H9 (cell line): ENCODE results near the gene DLX1. TPM values are rescaled to one million over a fixed set of nuclear protein-coding genes. Genes with fewer than 3 reads are reported as not detected.

Experiments used
- DNase-seq: peaks from one replicate; pipeline ENCODE4 v3.0.0-alpha.2; 2017
- H2AFZ ChIP-seq: one replicate; pipeline ENCODE4 v1.6.1; 2013; ENCODE audit warnings: mild to moderate bottlenecking, low read length, control low read depth, moderate library complexity
- H2AK5ac ChIP-seq: 2 replicates; pipeline ENCODE4 v1.6.1; 2013; ENCODE audit warnings: low read length, control low read depth, mixed read lengths; ENCODE audit not compliant: insufficient read length
- H2BK120ac ChIP-seq: one replicate; pipeline ENCODE4 v1.6.1; 2013; ENCODE audit warnings: low read depth, mild to moderate bottlenecking, low read length, control low read depth, inconsistent platforms; ENCODE audit not compliant: poor library complexity, severe bottlenecking
- H2BK12ac ChIP-seq: 2 replicates; pipeline ENCODE4 v1.6.1; 2013; ENCODE audit warnings: low read length, control low read depth, mixed read lengths, low read depth; ENCODE audit not compliant: insufficient read length
- H2BK15ac ChIP-seq: 2 replicates; pipeline ENCODE4 v1.6.1; 2013; ENCODE audit warnings: low read depth, low read length, control low read depth
- H2BK20ac ChIP-seq: one replicate; pipeline ENCODE4 v1.6.1; 2013; ENCODE audit warnings: low read depth, mild to moderate bottlenecking, low read length, control low read depth, inconsistent platforms; ENCODE audit not compliant: poor library complexity, severe bottlenecking
- H2BK5ac ChIP-seq: 2 replicates; pipeline ENCODE4 v1.6.1; 2013; ENCODE audit warnings: low read length, control low read depth, mixed read lengths; ENCODE audit not compliant: insufficient read length
- H3K14ac ChIP-seq: 2 replicates; pipeline ENCODE4 v1.6.1; 2013; ENCODE audit warnings: low read length, control low read depth; ENCODE audit not compliant: insufficient read depth
- H3K18ac ChIP-seq: 2 replicates; pipeline ENCODE4 v1.6.1; 2013; ENCODE audit warnings: low read depth, mild to moderate bottlenecking, mixed read lengths, low read length, control low read depth; ENCODE audit not compliant: insufficient read length
- H3K23ac ChIP-seq: 2 replicates; pipeline ENCODE4 v1.6.1; 2013; ENCODE audit warnings: low read length, control low read depth, mixed read lengths, low read depth; ENCODE audit not compliant: insufficient read length
- H3K23me2 ChIP-seq: 2 replicates; pipeline ENCODE4 v1.6.1; 2013; ENCODE audit warnings: low read depth, mild to moderate bottlenecking, mixed read lengths, low read length, control low read depth; ENCODE audit not compliant: insufficient read length, poor library complexity, severe bottlenecking
- H3K27ac ChIP-seq: 2 replicates; pipeline ENCODE4 v1.5.1; 2013; ENCODE audit warnings: low read length, control low read depth, mixed read lengths, low read depth; ENCODE audit not compliant: insufficient read length
- H3K27me3 ChIP-seq: 2 replicates; pipeline ENCODE4 v1.6.1; 2013; ENCODE audit warnings: low read length, control low read depth, inconsistent platforms; ENCODE audit not compliant: insufficient read depth
- H3K4ac ChIP-seq: 2 replicates; pipeline ENCODE4 v1.6.1; 2013; ENCODE audit warnings: low read depth, mild to moderate bottlenecking, control low read depth, inconsistent platforms, low read length, moderate library complexity
- H3K4me1 ChIP-seq: 2 replicates; pipeline ENCODE4 v1.6.1; 2013; ENCODE audit warnings: low read length, control low read depth, inconsistent platforms; ENCODE audit not compliant: insufficient read depth
- H3K4me2 ChIP-seq: 2 replicates; pipeline ENCODE4 v1.6.1; 2013; ENCODE audit warnings: low read length, control low read depth, mixed read lengths; ENCODE audit not compliant: insufficient read length, insufficient read depth
- H3K56ac ChIP-seq: 2 replicates; pipeline ENCODE4 v1.6.1; 2013; ENCODE audit warnings: low read depth, mild to moderate bottlenecking, mixed read lengths, low read length, control low read depth; ENCODE audit not compliant: insufficient read length
- H3K79me1 ChIP-seq: 2 replicates; pipeline ENCODE4 v1.6.1; 2013; ENCODE audit warnings: low read depth, mild to moderate bottlenecking, moderate library complexity, low read length, control low read depth, inconsistent platforms; ENCODE audit not compliant: insufficient read depth, poor library complexity, severe bottlenecking
- H3K79me2 ChIP-seq: 2 replicates; pipeline ENCODE4 v1.6.1; 2013; ENCODE audit warnings: low read length, control low read depth, inconsistent platforms; ENCODE audit not compliant: insufficient read depth
- H3K9ac ChIP-seq: 2 replicates; pipeline ENCODE4 v1.6.1; 2013; ENCODE audit warnings: low read length, control low read depth, mixed read lengths; ENCODE audit not compliant: insufficient read length; ENCODE audit errors: extremely low read depth
- H3K9me3 ChIP-seq: one replicate; pipeline ENCODE4 v1.6.1; 2013; ENCODE audit warnings: low read depth, low read length, inconsistent platforms; ENCODE audit not compliant: control insufficient read depth
- H3T11ph ChIP-seq: one replicate; pipeline ENCODE4 v1.6.1; 2013; ENCODE audit warnings: mild to moderate bottlenecking, low read length, control low read depth, inconsistent platforms
- H4K20me1 ChIP-seq: one replicate; pipeline ENCODE4 v1.6.1; 2013; ENCODE audit not compliant: control insufficient read depth, insufficient read length, insufficient read depth
- H4K5ac ChIP-seq: 2 replicates; pipeline ENCODE4 v1.6.1; 2013; ENCODE audit warnings: low read depth, mild to moderate bottlenecking, mixed read lengths, low read length, control low read depth; ENCODE audit not compliant: insufficient read length
- H4K8ac ChIP-seq: replicated peaks from 2 replicates; pipeline ENCODE4 v1.6.1; 2013; ENCODE audit warnings: low read length, control low read depth, mixed read lengths, low read depth; ENCODE audit not compliant: insufficient read length
- H4K91ac ChIP-seq: 2 replicates; pipeline ENCODE4 v1.6.1; 2013; ENCODE audit warnings: low read depth, mild to moderate bottlenecking, moderate library complexity, mixed read lengths, low read length, control low read depth; ENCODE audit not compliant: insufficient read length
- H3K27ac Mint-ChIP-seq, 3 experiments: 2 replicates in 2 of 3; 3 replicates in 1 of 3; pipeline ENCODE4 v1.8.0; 2020 to 2021; ENCODE audit warnings: mixed read lengths in 3 of 3, mild to moderate bottlenecking in 1 of 3, moderate library complexity in 1 of 3
- H3K27me3 Mint-ChIP-seq: 2 replicates; pipeline ENCODE4 v1.8.0; 2021; ENCODE audit warnings: low read depth, mild to moderate bottlenecking, moderate library complexity, mixed read lengths
- H3K36me3 Mint-ChIP-seq, 3 experiments: 2 replicates in 2 of 3; 3 replicates in 1 of 3; pipeline ENCODE4 v1.8.0; 2020 to 2021; ENCODE audit warnings: low read depth in 3 of 3, mixed read lengths in 3 of 3; ENCODE audit not compliant: insufficient read depth in 1 of 3
- H3K4me1 Mint-ChIP-seq, 2 experiments: 2 replicates each; pipeline ENCODE4 v1.8.0; 2020; ENCODE audit warnings: mixed read lengths in 2 of 2
- H3K4me3 Mint-ChIP-seq, 2 experiments: 2 replicates in 1 of 2; 3 replicates in 1 of 2; pipeline ENCODE4 v1.8.0; 2020 to 2021; ENCODE audit warnings: mild to moderate bottlenecking in 2 of 2, mixed read lengths in 2 of 2, moderate library complexity in 1 of 2
- H3K9me3 Mint-ChIP-seq, 2 experiments: 2 replicates in 1 of 2; 3 replicates in 1 of 2; pipeline ENCODE4 v1.8.0; 2020; ENCODE audit warnings: mild to moderate bottlenecking in 2 of 2, mixed read lengths in 2 of 2, moderate library complexity in 1 of 2
- WGBS: extraction: QIAGEN DNeasy Blood & Tissue Kit; methylation state at CpG from one replicate; pipeline ENCODE4 v1.1.7; 2013; ENCODE audit warnings: missing lambda C conversion rate, low lambda C conversion rate, mixed read lengths; ENCODE audit not compliant: insufficient read length; ENCODE audit errors: extremely low coverage; 5-methylcytosine and 5-hydroxymethylcytosine counted together
- total RNA-seq: library from RNA; stranded (reverse); gene quantifications from 2 replicates; pipeline ENCODE4 v1.2.1, GENCODE V29; 2021
- TF ChIP-seq, protein P1 (sequence below): fragments of 200-600 bp; sonication (generic); conservative IDR thresholded peaks from 3 replicates; pipeline ENCODE4 v1.8.0; 2021; ENCODE audit warnings: antibody characterized with exemption, mild to moderate bottlenecking

The DLX1 gene
- total RNA-seq, 1 experiment from 2014 or later, result not detected

DNA sequence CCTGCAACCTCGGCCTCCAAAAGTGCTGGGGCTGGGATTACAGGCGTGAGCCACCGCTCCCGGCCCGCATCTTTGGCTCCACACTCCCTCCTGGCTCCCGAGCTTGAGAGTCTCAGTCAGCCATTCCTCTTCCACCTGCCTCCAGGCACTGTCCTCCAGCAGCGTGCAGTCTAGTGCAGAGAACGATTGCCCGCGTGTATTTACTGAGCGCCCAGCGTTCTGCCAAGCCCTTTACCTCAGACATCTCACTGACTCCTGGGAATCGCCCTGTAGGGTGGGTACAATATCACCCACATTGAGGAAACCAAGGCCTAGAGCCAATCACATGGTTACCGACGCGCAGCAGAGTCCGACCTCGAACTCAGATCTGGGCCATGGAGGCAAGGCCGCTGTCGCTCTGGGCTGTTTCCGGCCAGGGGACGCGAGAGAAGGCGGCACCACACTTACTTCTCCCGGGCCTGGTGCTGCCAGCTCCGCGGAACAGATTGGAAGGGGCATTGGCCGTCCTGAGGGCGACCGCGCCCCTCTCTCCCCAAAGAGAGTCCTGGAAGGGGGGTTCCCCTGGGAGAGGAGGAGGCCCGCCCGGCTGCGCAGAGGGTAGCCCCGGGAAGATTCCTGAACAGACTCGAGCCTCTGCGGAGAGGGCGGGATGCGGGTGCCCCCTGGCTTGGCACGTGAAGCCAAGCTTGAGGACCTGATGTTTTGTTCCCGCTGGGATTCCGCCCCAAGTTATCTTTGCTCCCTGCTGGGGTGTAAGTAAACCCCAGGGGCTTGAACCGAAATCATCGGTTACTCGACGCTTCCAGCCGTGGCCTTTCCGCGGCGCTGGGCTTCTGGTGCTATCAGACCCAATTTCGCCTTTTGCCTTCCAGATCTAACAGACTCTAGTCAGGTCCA lies 22.6 kb downstream of the DLX1 start:
- H3K4me3 Mint-ChIP-seq, result peak overlapping the region in 1 of 2 experiments; percentile 57; a peak in 3 of 5 replicates
- Histone ChIP-seq H2BK15ac (no peak overlapping the region), H3K79me1 (no peaks in the 10 kb centered on the region), H2AFZ (no peak overlapping the region), H3K9ac (no peak overlapping the region), H3K23ac (no peak overlapping the region), H2AK5ac (no peak overlapping the region), H4K5ac (no peak overlapping the region), H4K8ac (no peak overlapping the region), H3K4me1 (no peaks in the 10 kb centered on the region; the same call in 1 of the 2 replicates), H3K4me2 (no peak overlapping the region), H3K56ac (no peak overlapping the region), H3K79me2 (no peaks in the 10 kb centered on the region), H4K91ac (no peak overlapping the region), H3K18ac (no peak overlapping the region), H3K23me2 (peaks cover 11% of the 10 kb centered on the region), H3K27me3 (peaks cover 67% of the 10 kb centered on the region), H3K27ac (no peak overlapping the region), H3K14ac (no peak overlapping the region; the same call in 1 of the 2 replicates), H2BK12ac (no peak overlapping the region), H3K4ac (no peak overlapping the region), H2BK20ac (no peak overlapping the region), H4K20me1 (no peaks in the 10 kb centered on the region), H2BK120ac (no peak overlapping the region), H3T11ph (no peak overlapping the region), H2BK5ac (no peak overlapping the region), H3K9me3 (no peaks in the 10 kb centered on the region)
- peaks cover 71% of the 10 kb centered on the region for H3K27me3 Mint-ChIP-seq
- H3K27ac Mint-ChIP-seq, result no peak overlapping the region
- TF ChIP-seq, protein P1, sequence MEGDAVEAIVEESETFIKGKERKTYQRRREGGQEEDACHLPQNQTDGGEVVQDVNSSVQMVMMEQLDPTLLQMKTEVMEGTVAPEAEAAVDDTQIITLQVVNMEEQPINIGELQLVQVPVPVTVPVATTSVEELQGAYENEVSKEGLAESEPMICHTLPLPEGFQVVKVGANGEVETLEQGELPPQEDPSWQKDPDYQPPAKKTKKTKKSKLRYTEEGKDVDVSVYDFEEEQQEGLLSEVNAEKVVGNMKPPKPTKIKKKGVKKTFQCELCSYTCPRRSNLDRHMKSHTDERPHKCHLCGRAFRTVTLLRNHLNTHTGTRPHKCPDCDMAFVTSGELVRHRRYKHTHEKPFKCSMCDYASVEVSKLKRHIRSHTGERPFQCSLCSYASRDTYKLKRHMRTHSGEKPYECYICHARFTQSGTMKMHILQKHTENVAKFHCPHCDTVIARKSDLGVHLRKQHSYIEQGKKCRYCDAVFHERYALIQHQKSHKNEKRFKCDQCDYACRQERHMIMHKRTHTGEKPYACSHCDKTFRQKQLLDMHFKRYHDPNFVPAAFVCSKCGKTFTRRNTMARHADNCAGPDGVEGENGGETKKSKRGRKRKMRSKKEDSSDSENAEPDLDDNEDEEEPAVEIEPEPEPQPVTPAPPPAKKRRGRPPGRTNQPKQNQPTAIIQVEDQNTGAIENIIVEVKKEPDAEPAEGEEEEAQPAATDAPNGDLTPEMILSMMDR, result no peak
- no CpG with 5 or more reads among the region's 51 CpGs for WGBS
- H3K9me3 Mint-ChIP-seq, result peaks cover 5 to 9% of the 10 kb centered on the region in 2 experiments; a peak in 4 of 5 replicates
- no peak for DNase-seq
- H3K4me1 Mint-ChIP-seq, result peaks cover 28 to 46% of the 10 kb centered on the region in 2 experiments
- no peaks in the 10 kb centered on the region for H3K36me3 Mint-ChIP-seq
